Measurements from ENCODE around the gene FILIP1L.

FILIP1L gene

DNA sequence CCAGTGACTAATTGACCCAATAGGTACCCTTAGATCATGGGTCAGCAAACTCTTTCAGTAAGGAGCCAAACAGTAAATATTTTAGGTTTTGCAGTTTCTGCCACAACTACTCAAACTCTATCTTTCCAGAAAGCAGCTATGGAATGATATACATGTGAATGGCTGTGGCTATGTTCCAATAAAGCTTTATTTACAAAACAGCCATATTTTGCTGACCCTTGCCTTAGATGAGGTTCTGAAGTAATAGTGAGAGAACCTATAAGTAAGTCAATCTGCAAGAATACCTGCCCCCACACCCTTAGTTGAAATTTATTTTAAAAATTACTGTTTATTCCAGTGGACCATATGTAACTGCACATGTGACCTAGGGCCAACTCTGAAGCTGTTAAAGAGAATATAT lies 162.6 kb downstream of the FILIP1L start:
- no peak for DNase-seq (ENCODE audit: low read depth in 2 of 2)

DNA sequence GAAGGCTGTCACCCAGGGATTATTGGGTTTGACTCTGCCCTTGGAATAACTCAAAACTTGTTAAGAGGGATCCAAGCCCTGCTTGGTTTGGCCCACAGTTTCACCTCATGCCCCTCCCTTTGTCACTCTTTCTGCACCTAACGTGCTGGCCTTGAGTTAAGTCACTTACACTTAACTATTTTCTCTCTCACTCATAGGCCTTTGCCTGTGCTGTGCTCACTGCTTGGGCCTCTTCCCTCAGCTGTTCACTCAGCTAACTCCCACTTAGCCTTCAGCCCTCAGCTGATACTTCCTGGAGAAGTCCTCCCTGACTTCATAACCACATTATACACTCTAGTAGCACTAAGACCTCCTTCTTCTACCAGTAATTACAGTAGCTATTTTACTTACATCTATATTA lies 163.4 kb downstream of the FILIP1L start:
- no peak for DNase-seq (ENCODE audit: low read depth in 2 of 2)

DNA sequence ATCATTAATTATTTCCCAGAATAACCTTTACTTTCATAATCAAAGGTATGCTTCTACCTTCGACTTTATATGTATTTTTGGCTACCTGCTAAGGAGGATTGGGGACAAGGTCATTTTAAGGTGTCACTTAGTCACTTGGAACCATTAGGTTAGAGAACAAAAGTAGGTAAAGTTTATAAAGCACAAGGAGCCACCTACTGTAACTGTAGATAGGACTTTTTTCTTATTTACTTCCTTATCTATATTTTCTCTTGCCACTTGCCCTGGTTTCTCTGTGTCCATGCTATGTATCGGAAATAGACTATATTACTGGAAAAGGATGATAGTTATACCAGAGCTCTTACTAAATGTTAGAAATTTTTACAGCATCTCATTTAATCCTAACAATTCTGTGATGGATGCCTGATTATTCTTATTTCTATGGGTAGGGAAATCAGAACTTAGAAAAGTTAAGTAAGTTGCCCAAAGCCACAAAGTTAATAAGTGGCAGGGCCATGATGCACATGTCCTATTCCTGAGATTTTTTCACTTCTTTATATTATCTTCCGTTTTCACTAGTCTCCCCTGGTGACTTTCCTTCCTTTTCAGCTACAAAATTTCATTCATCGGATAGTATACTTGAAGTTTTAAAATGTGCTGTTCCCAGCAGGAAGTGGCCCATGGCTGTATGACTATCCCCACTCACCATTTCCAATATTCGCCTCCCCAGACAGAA lies 164.2 kb downstream of the FILIP1L start:
- no peak for DNase-seq (ENCODE audit: low read depth in 2 of 2)

DNA sequence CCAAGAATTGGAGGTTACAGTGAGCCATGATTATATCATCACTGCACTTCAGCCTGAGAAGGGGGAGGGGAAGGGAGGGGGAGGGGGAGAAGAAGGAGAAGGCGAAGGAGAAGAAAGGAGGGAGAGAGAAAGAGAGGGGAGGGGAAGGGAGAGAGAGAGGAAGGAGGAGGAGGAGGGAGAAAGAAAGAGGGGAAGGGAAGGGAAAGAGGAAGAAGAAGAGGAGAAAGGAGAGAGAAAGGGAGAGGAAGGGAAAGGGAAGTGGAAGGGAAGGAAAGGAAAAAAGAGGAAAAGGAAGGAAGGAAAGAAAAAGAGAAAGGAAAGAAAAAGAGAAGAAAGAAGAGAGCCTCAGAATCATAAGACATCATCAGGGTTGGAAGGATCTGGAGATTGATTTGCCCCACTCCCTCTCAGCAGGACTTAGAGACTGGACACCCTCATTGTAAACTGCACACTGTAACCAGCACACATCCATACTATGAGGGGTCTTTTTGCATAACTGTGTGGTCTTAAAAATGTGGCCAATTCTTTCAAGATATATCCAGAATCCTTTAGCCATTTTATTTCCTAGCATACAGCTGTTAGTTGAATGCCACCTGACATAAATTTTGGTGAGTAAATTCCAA lies 165.7 kb downstream of the FILIP1L start:
- no peak for DNase-seq (ENCODE audit: low read depth in 2 of 2)

DNA sequence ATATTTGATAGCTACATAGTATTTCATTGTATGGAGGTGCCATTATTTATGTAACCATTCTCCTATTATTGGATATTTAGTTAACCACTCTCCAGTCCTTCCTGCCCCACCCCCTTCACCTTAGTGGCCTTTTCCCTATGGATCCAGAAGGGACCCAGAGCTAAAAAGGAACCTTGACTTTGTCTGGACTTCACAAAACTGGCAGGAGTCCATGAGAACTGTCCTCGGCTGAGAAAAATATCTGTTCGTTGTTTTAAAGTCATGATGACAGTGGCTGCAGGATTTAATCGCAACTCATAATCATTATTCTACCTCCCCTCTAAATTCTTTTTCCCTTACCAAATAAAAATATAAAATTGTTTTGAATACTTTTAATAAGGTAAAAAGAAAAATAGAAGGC lies 166.9 kb downstream of the FILIP1L start:
- no peak for DNase-seq (ENCODE audit: low read depth in 2 of 2)

DNA sequence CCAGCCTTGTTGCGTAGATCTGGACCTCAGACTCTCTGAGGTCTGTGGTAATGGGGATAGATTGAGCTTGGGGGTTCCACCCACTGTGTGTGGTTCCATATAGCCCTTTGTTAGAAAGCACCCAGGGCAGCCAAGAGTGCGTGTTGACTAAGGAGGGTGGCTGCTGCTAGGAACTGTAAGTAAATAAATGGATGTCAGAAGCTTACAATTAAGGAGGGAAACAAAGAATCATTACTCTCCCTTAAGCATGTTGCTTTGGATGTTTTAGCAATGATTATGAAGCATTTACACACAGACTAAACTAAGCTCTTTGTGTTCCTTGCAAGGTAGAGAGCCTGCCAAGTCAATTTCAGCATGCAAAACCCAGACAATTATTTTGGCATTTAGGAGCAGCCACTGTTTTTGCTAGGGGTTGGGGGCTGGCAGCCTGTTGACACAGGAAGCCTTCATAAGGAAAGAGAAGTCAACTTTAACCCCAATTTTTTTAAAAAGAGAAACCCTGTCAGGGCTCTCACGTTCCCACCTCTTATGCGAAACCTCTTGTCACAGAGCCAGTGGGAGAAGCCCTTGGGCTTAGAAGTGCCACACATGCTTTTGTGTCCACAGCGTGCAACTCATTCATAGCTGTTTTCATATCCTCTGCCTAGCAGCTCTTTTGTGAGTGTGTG lies 168.8 kb downstream of the FILIP1L start:
- no peak for DNase-seq (ENCODE audit: low read depth in 2 of 2)

DNA sequence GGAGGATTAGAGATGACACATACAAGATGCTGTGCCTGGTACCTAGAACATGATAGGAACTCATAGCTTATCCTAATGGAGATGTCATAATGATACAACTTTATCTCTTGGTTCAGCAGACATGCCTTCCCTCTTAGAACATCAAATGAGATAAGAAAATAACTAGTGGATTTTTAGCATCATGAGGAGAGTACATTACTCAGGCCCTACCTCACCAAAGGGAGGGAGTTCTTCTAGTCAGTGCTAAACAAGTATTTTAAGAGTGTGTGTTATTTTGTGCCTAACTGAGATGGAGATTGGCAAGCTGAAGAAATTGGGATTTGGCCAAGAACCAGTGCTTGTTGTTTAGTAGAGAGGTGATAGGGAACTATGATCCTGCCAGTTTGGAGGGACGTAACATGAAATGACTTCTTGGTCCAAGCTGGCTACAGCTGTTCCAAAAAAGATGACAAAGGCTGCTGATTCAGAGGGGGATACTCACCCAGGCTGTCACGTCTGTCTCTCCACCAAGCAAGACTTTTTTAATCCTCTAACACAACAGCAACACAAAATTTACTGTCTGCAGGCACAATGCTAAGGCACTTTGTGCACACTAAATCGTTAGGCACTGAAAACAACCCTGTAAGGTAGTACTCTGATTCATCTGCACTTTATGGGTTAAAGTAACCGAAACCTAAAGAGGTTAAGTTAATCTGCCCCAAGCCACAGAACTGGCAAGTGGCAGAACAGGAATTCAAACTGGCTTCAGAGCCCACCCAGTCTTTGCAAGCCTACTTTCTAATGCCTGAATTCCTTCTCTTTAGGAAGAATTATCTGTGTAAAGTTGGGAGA lies 170.2 kb downstream of the FILIP1L start:
- DNase-seq (ENCODE audit: low read depth in 2 of 2): no peak

DNA sequence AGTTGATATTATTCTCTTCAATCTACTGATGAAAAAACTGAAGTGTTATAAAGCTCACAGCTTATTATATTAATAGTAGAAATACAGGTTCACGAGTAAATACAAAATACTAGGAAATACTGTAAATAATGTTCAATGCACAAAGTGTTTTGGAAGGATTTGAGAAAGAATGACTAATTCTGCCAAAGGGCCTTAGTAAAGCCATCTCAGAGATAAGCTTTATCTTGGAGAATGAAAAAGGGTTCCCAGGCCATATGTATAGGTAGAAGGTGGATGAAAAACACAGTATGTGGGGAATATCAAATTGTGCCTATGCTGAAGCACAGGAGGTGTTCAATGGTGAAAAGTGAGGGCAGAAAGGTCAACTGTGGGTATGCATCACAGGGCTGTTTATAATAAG lies 173.1 kb downstream of the FILIP1L start:
- DNase-seq (ENCODE audit: low read depth in 2 of 2): no peak

DNA sequence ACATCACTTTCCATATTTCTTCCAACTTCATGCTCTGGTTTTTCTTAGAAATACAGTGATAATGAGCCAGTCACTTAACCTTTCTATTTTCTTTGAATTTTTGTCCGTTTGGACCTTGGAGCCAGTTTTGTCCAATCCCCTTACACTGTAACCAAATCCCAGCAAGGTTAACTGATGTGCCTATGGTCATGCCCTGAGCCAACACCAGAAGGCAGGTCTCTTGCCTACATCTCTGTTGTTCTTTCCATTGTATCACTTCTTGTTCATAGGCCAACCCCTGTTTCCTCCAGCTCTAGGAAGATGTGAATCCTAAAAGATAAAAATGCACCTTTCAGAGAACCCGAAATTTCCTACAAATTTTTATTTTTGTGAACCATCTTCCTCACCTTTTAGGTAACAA lies 174.0 kb downstream of the FILIP1L start:
- DNase-seq (ENCODE audit: low read depth in 2 of 2): no peak

DNA sequence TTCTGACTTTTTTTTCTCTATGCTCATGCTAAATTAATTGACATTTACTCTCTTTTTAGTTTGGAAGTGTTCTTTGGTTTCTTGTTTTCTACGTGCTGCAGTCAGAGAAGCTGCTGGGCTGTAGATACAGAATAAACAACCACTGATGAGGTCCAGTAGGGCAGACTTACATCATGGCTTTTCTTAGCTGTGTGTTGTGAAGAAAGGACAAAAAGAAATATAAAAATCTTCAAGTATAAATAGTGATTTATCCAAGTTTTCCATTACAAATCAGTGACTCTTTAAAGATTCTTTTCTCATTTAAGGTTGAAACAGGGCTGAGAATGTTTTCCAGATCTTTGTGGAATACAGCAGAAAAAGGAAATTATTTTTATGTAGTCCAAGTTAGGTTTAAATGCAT lies 174.4 kb downstream of the FILIP1L start:
- no peak for DNase-seq (ENCODE audit: low read depth in 2 of 2)

DNA sequence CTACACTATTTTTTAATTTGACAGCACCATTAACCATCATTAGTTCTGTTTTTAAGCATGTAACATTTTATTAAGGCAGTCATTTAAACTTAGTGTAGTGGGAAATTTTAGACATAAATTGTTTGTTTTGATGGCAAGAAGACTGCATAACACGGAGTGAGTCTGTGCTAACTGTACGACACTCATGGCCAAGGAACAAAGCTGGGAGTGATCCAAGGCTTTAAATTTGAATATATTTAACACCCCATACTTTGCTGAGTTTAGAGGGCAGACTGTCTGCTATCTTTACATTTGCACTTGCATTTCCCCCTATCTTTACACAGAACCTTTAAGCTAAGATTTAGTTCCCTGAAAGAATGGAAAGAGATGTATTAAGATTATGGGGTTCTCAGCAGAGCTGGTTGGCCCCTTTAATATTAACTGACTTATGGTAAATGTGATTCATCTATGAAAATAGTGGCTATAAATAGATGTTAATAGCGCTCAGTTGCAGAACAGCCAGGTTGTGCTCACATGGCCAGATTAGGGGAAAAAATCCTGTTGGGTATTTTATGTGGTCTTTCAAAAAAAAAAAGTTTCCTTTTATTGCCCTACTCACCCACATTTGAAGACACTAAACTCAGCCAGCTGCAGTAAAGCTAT lies 175.9 kb downstream of the FILIP1L start:
- DNase-seq (ENCODE audit: low read depth in 2 of 2): no peak

DNA sequence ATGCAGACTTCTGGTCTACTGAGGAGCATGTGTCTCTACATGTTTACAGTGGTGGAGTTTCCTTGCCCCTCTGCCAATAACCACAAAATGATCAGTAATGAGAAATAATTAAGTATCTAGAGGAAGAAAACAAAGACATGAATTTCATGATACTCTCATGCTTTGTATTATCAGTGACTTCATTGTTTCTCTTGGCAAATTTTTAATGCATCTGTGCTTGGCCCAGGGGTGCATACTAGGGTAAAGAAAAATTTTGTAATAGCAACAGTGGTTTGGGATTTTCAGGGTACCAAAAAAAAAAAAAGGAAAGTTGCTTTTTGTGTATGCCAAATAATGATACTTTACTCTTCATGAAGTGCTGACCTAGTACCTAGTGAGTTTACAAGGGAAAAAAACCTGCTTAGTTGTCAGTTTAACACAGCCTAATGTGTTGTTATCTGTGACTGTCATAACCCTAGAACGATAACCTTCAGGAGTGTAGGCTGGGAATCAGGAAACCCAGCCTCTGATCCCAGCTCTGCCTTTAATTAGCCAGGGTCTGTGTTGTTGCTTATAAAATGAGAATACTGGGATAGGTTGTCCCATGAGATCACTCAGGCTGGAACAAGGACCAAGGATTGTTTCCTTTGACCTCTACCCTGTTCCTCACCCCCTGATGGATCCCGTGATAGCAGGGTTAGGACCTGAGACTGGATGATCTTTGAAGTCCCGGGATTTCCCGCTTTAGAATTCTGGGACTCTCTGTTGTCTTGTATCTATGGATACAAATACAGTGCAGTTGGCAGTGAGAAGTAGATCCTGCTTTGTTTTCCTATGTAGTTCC lies 179.1 kb downstream of the FILIP1L start:
- DNase-seq (ENCODE audit: low read depth in 2 of 2): no peak

DNA sequence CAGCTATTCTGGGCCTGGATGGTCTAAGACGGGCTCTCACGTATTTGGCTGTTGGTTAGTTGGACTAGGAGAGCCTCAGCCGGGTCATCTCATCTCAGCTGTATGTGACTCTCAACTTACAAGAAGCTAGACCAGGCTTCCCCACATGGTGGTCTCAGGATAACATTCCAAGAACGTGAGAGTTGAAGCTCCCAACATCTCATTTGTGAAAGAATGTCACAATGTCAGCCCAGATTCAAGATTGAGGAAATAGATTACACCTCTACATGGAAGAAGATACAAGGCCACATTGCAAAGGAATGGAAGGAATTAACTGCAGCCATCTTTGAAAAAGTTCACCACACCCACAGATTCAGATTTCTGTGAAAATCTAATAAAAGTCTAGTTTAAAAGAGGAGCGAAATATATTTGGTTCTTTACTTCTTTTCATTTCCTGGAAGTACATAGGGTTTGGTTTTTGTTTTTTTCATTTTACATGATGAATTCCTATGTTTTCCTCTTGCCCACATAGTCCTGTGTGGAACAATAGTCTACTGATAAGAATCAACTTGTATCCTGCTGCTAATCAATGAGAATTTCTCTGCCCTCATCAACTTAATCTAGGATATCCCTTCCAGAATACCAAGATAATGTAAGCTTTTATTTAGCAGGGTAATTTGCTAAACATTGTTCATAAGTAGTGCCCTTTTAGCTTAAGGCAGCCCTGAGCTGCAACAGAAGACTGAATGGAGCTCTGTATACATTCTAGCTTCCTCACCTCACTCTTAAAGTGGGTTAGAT lies 180.1 kb downstream of the FILIP1L start:
- DNase-seq (ENCODE audit: low read depth in 2 of 2): no peak

DNA sequence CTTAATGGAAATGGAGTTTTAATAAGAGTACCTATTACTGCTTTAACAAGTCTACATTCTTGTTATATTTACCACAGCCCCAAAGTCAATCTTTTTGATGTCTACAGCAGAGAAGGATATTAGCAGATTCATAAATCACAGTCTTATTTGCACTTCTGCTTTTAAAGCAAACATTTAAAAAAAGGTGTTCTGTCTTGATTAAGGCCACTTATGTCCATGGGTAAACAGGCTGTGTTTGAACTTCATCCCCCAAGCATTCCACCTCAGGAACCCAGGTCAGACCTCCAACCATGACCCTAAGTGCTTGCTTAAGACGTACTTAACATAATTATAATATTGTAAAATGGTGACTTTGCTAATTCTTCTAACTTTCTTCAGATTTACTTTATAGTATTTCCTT lies 183.2 kb downstream of the FILIP1L start:
- no peak for DNase-seq (ENCODE audit: low read depth in 2 of 2)

DNA sequence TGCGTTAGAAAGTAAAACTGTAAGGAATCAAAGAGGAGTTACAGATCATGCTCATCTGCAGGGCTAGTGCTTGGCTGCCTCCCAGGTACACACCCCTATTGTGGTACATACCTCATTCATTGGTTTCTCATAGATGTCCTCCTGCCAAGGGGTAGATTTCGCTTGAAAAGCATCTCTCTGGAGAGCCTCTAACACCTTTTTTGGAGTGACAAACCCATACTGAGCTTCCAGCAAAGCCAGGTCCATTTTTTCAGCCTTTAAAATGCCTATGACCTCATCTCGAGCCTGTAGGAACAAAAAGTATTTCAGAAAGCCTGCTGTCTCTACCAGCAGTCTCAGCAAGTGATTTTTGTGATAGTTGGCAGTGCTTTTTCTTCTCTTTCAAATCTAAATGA lies 184.6 kb downstream of the FILIP1L start:
- no peak for DNase-seq (ENCODE audit: low read depth in 2 of 2)

DNA sequence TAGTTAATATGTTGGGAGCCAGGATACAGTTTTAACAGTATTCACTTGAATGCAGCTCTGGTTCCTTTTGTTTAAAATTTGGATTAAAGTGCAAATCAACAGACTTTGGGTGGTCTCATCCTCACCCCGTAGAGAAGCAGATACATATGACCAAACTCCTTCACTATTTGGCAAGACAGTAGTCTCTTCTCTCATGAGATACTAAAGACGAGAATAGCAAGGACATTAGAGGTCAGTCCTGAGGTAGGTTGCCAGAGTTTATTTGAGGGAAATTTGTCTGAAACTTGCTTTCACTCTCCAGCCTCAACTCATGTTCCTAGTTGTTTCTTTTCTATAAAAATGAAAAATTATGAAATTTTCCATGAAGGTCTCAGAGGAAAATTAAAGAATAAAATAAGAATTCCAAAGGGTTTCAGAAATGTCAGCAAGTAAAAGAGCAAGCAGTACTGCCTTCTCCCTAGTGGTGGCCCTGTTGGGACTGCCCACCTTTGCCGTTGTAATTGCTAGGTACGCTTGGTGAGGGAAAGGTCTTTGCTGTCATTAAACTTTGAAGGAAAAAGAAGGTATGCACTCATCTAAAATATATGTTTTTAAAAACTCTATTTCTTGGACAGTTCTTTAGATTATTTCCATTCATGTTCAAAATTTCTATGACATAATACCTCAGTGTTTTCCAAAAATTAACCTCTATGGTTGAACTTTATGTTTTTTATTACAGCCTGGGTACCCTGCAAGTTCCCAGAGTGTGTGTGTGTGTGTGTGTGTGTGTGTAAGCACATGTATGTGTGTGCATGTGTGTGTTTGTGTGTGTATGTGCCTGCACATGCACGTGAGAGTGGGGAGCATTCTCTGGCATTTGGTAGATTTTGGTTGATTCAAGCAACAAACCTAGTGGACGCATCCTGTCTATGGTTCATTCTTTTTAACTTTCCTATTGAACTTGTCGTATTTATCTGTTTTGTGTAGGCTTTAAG lies 185.2 kb downstream of the FILIP1L start:
- DNase-seq (ENCODE audit: low read depth in 2 of 2): no peak

DNA sequence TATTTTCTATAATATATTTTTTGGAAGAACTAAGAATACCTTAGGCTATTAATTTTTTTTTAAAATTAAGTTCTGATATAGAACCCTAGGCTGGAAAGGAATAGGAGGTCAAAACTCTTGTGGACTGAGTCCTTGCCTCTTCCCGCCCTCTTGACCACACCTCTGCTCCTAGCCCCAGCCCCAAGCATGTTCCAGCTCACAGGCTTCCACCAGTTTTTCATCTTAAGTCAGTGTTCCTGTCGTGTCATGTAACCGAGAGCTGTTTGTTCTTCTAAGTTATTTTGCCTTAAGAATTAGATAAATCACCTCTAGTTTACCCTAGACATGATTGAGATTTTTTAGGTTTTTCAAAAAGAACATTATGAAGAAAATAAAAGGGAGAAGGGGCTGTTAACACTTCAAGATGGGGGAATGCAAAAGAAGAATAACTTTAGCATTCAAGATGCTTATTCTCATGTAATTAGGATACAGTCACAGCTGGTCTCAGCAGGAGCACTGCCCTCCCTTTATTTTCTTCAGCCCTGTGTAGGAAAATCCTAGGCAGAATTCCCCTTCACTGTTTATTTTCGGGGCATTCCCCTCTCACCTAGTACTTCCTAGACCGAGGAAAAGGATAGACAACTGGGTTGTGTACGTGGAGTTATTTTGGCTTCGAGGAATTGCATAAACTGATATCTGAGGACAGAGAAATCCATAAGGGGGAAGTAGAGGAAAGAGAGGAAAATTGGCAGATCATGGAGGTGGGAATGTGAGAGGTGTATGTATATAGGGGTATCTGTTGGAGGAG lies 186.4 kb downstream of the FILIP1L start:
- DNase-seq (ENCODE audit: low read depth in 2 of 2): no peak

DNA sequence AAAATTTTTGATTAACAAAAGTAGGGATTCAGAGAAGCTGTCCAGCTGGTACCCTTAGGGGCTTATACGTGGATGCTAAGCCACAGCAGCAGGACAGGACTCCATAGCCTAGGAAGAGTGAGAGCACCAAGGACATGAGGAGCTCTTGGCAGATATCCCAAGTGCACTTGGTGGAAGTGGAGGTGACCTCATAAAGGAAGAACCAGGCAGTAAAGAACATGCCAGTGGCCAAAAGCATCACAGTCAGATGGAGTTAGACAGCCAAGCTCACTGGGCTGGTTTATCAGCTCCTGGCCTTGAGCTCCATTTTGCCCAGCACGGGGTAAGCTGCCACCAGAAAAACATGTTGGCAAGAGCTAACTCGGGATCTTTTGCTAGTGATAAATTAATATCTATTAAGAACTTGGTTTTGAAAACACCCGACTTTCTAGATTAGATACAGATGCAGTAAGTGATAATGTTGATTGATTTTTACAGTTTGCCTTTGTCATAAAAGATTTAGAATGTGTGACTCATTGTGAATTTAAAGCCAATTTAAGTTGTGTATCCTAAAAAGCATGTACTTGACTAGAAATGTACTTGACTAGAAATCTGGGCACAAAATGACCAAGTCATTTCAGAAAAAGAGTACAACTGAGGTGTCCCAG lies 188.6 kb downstream of the FILIP1L start:
- no peak for DNase-seq (ENCODE audit: low read depth in 2 of 2)

Data from stimulated activated CD8-positive, alpha-beta memory T cell treated with anti-CD3 and anti-CD28 coated beads, Interleukin-2, amount 100 ng/mL, for 1 hour (primary cell).